HEK293T (cell line): ENCODE results near the gene CDCA4.

Experiments used
- CTCF ChIA-PET: fragments of 350-600 bp; formaldehyde crosslinking; extraction: SDS; loops from one replicate; lab custom pipeline; 2021; ENCODE audit warnings: antibody characterized with exemption, inconsistent platforms; lab: Yijun Ruan, JAX
- POLR2A ChIA-PET: fragments of 350-600 bp; formaldehyde crosslinking; extraction: SDS; loops from one replicate; lab custom pipeline; 2020; ENCODE audit warnings: antibody characterized with exemption, inconsistent platforms; lab: Yijun Ruan, JAX
- DNase-seq: peaks from one replicate; pipeline ENCODE4 v3.0.0; 2012; ENCODE audit warnings: mixed read lengths; ENCODE audit errors: extremely low spot score
- ARNT ChIP-seq: fragments of 450-650 bp; IDR thresholded peaks from 2 replicates; pipeline ENCODE4 v1.6.1; 2017; ENCODE audit warnings: mild to moderate bottlenecking
- BHLHE40 ChIP-seq: fragments of 450-650 bp; IDR thresholded peaks from 2 replicates; pipeline ENCODE4 v1.6.1; 2016; ENCODE audit warnings: mild to moderate bottlenecking, moderate library complexity, borderline replicate concordance
- CTBP1 ChIP-seq: fragments of 450-650 bp; IDR thresholded peaks from 2 replicates; pipeline ENCODE4 v1.6.1; 2016; ENCODE audit warnings: borderline replicate concordance
- ELF4 ChIP-seq: fragments of 450-650 bp; IDR thresholded peaks from 2 replicates; pipeline ENCODE4 v1.6.1; 2017; ENCODE audit warnings: antibody characterized with exemption
- FOXA1 ChIP-seq: fragments of 450-650 bp; IDR thresholded peaks from 2 replicates; pipeline ENCODE4 v1.6.1; 2016; ENCODE audit warnings: mild to moderate bottlenecking
- FOXK2 ChIP-seq: fragments of 450-650 bp; IDR thresholded peaks from 2 replicates; pipeline ENCODE4 v1.6.1; 2016; ENCODE audit warnings: mild to moderate bottlenecking
- FOXM1 ChIP-seq: fragments of 450-650 bp; IDR thresholded peaks from 2 replicates; pipeline ENCODE4 v1.6.1; 2017; ENCODE audit warnings: mild to moderate bottlenecking, borderline replicate concordance
- HDGF ChIP-seq: fragments of 450-650 bp; IDR thresholded peaks from 2 replicates; pipeline ENCODE4 v1.6.1; 2017; ENCODE audit warnings: antibody characterized with exemption, borderline replicate concordance
- L3MBTL2 ChIP-seq: fragments of 450-650 bp; conservative IDR thresholded peaks from 2 replicates; pipeline ENCODE4 v1.6.1; 2016; ENCODE audit warnings: mild to moderate bottlenecking
- LEF1 ChIP-seq: fragments of 450-650 bp; IDR thresholded peaks from 2 replicates; pipeline ENCODE4 v1.6.1; 2017; ENCODE audit warnings: mild to moderate bottlenecking, borderline replicate concordance
- NFRKB ChIP-seq: fragments of 450-650 bp; IDR thresholded peaks from 2 replicates; pipeline ENCODE4 v1.6.1; 2016; ENCODE audit warnings: mild to moderate bottlenecking, moderate library complexity
- PKNOX1 ChIP-seq: fragments of 450-650 bp; IDR thresholded peaks from 2 replicates; pipeline ENCODE4 v1.6.1; 2016
- SP1 ChIP-seq: fragments of 450-650 bp; IDR thresholded peaks from 2 replicates; pipeline ENCODE4 v1.6.1; 2017
- SUZ12 ChIP-seq: fragments of 450-650 bp; IDR thresholded peaks from 2 replicates; pipeline ENCODE4 v1.6.1; 2016; ENCODE audit warnings: mild to moderate bottlenecking
- TARDBP ChIP-seq: fragments of 450-650 bp; IDR thresholded peaks from 2 replicates; pipeline ENCODE4 v1.6.1; 2016
- ZNF384 ChIP-seq: fragments of 450-650 bp; IDR thresholded peaks from 2 replicates; pipeline ENCODE4 v1.6.1; 2016

CDCA4 gene

DNA sequence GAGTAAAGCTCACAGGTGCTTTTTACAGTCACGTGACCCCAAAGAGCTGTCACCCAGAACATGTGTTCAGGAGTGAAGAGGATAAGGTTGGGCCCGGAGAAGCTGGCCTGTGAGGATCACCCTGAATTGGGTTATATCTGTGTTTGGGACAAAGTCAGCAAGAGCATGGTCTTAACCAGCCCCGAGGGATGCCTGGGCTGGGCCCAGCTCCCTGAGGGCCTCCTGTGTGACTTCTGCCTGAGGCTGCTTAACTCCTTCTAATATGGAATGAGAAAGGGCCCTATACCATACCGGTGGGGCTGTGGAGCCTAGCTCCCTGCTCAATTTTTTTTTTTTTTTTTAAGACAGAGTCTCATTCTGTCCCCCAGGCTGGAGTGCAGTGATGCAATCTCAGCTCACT, 2.5 kb downstream of the CDCA4 start:
- DNase-seq, result no peak
- ChIA-PET CTCF (interaction anchor here (0.8 kb wide), 1 partner anchor 43 kb away, joined by 3 read pairs; no protein-coding TSS in a partner anchor), POLR2A (interaction anchor here (1.4 to 4.4 kb wide), 3 partner anchors 11 to 39 kb away, joined by 4 to 29 read pairs (median 6); no protein-coding TSS in a partner anchor)
- TF ChIP-seq FOXM1, result no peak

DNA sequence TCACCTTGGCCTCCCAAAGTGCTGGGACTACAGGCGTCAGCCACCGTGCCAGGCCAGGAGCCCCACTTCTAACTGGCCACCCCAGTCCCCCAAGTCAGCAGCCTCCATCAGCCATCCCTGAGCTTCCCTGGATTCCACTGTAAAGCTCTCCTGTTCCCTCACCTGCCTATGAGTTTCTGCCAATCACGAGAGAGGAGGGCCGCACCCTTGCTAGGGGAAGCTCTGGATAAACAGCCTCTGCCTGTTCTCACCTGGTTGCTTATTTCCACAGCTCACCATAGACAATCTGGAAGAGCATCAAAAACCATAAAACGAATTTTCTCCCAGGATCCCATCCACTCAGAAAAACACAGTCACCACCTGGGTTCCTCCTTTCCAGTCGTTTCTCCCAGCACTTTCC, 5.0 kb downstream of the CDCA4 start:
- TF ChIP-seq FOXK2 (no peak), HDGF (no peak), ARNT (no peak), ZNF384 (no peak), CTBP1 (no peak), LEF1 (no peak), TARDBP (no peak), BHLHE40 (no peak), ELF4 (no peak), FOXM1 (no peak), NFRKB (no peak), FOXA1 (no peak), SP1 (no peak), PKNOX1 (no peak), L3MBTL2 (no peak), SUZ12 (no peak)
- CTCF ChIA-PET, result no interaction called here
- POLR2A ChIA-PET, result interaction anchor here (1.6 kb wide), 1 partner anchor 11 kb away, joined by 4 read pairs; no protein-coding TSS in a partner anchor
- DNase-seq, result no peak

- CTCF ChIA-PET, result no interaction called here
- POLR2A ChIA-PET, result interaction anchor here (1.6 kb wide), 1 partner anchor 11 kb away, joined by 4 read pairs; no protein-coding TSS in a partner anchor
- DNase-seq, result no peak
- TF ChIP-seq ELF4, result no peak
- no peak for TF ChIP-seq HDGF
- no peak for TF ChIP-seq ZNF384
Observed at GRCh38 chr14:105015242-105015641, 5.6 kb downstream of the CDCA4 start.

DNA sequence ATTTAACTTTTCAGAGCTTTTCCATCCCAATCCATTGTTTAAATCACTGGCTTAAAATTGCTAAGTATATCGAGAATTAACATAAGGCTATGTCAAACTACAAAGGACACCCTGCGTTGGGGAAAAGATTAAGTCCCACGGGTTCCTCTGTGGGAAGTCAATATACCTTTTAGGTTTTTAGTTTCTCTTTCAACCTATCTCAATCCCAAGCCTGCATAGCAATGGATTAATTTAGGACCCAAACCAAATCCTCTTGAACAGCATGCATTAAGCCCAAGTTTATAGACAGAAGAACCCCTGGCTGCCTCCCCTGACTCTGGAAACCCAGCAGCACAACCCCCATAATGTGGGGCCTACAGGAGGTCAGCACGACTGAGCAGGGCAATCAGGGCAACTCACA, 6.3 kb downstream of the CDCA4 start:
- ChIA-PET POLR2A (no interaction called here), CTCF (no interaction called here)
- TF ChIP-seq BHLHE40 (no peak), L3MBTL2 (no peak), SUZ12 (no peak), CTBP1 (no peak), ARNT (no peak), HDGF (no peak), TARDBP (no peak), LEF1 (no peak)
- DNase-seq, result no peak

DNA sequence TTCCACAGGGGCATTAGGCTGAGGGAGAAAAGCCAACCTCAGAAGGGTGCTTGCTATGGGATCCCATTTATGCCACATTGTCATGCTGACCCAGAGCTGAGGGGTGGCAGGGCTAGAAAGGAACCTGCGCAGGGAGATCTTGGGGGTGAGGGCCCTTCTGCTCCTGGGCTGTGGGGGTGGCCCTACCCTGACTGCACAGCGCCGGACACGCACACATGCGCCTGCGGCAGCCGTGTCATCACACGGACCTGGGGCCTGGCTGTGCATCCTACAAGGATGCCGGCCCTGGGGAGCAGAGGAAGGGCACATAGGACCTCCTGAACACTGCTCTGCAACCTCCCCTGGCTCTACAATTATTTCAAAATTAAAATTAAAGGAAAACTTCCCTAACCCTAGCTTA, 6.9 kb downstream of the CDCA4 start:
- TF ChIP-seq SUZ12 (no peak), TARDBP (no peak), CTBP1 (no peak), SP1 (no peak), PKNOX1 (no peak), NFRKB (no peak), L3MBTL2 (no peak), ELF4 (no peak)
- ChIA-PET CTCF (no interaction called here), POLR2A (no interaction called here)
- DNase-seq, result no peak

- CTCF ChIA-PET, result interaction anchor here (0.7 to 0.9 kb wide), 2 partner anchors 8 to 79 kb away, joined by 3 read pairs; partner anchors contain the start of gene CDCA4
- TF ChIP-seq ZNF384 (no peak), SUZ12 (no peak), FOXM1 (no peak)
- POLR2A ChIA-PET, result interaction anchor here (0.7 kb wide), 1 partner anchor 20 kb away, joined by 3 read pairs; no protein-coding TSS in a partner anchor
- no peak for DNase-seq
Observed at GRCh38 chr14:105013150-105013785, 7.6 kb downstream of the CDCA4 start.

DNA sequence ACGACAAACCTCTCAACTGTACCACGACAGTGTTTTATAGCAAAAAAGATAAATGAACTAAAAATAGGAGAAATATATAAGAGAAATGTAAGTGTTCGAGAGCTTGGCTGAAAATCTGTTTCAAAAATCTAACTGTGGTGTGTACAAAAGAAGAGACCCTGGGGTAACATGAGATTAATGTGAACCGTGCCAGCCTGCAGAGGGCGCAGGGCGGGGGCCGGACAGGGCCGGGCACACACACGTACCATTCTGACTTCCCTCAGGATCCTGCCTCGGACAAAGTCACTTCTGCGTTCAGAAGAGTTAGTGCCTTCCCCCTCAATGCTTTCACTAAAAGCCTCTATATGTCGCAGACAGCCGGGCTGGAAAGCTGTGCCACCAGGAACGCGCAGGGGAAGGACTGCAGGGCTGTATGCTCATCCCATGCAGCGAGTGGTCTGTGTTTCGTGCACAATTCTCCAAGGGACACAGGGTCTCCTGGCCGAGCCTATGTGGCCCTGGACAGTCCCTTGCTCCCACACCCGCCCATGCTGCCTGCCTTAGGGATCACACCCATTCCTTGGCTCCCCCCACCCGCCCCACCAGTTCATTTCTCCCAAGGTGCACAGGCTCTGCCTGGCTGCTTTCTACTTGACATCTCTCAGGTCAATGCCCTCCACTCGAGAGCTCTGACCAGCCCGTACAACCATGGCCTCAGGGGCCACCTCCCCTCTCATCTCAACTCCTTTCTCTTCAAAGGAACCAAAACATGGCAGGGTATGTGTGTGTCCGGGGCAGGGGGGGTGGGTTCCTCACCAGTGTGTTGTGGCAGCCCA, 8.5 kb downstream of the CDCA4 start:
- CTCF ChIA-PET, result interaction anchor here (0.7 to 0.9 kb wide), 2 partner anchors 9 to 78 kb away, joined by 3 read pairs; partner anchors contain the start of gene CDCA4
- POLR2A ChIA-PET, result interaction anchor here (1.2 kb wide), 1 partner anchor 9 kb away, joined by 3 read pairs; the partner anchor contains the start of gene CDCA4
- no peak for DNase-seq

More for the DNA sequence above, 8.5 kb downstream of the CDCA4 start:
- TF ChIP-seq L3MBTL2 (no peak), PKNOX1 (no peak), SP1 (no peak), FOXK2 (no peak), ELF4 (no peak), LEF1 (no peak), TARDBP (no peak), CTBP1 (no peak), HDGF (no peak), ZNF384 (no peak), BHLHE40 (no peak), FOXA1 (no peak), FOXM1 (no peak), SUZ12 (no peak), NFRKB (no peak), ARNT (no peak)
